DOHH2 (cell line): ENCODE measurements around the gene GRIPAP1.

Source experiments
- H3F3A ChIP-seq: fragments of 200-600 bp; sonication (generic), shearing (Covaris generic); 2 replicates; pipeline ENCODE4 v1.6.0; 2016; ENCODE audit warnings: antibody characterized with exemption, mild to moderate bottlenecking; ENCODE audit not compliant: control insufficient read depth, insufficient read depth
- H3K27ac ChIP-seq: fragments of 200-600 bp; sonication (generic); 2 replicates; pipeline ENCODE4 v1.5.1; 2014; ENCODE audit warnings: low read depth, mild to moderate bottlenecking, low read length, moderate library complexity
- H3K27me3 ChIP-seq: fragments of 200-600 bp; sonication (generic); 2 replicates; pipeline ENCODE4 v1.6.1; 2014; ENCODE audit warnings: mild to moderate bottlenecking, low read length, mixed read lengths; ENCODE audit not compliant: control insufficient read depth
- H3K36me3 ChIP-seq: fragments of 200-600 bp; sonication (generic); 2 replicates; pipeline ENCODE4 v1.6.1; 2014; ENCODE audit warnings: mild to moderate bottlenecking, low read length, moderate library complexity, mixed read lengths; ENCODE audit not compliant: control insufficient read depth
- H3K4me1 ChIP-seq: fragments of 200-600 bp; sonication (generic); 2 replicates; pipeline ENCODE4 v1.6.1; 2014; ENCODE audit warnings: mild to moderate bottlenecking, low read length, mixed read lengths; ENCODE audit not compliant: control insufficient read depth
- H3K4me2 ChIP-seq: fragments of 200-600 bp; sonication (generic); 2 replicates; pipeline ENCODE4 v1.6.0; 2014; ENCODE audit warnings: mild to moderate bottlenecking, low read length, moderate library complexity
- H3K4me3 ChIP-seq: fragments of 200-600 bp; sonication (generic); 2 replicates; pipeline ENCODE4 v1.5.1; 2014; ENCODE audit warnings: mild to moderate bottlenecking, low read length, mixed read lengths
- H3K79me2 ChIP-seq: fragments of 200-600 bp; sonication (generic); 2 replicates; pipeline ENCODE4 v1.6.1; 2014; ENCODE audit warnings: mild to moderate bottlenecking, low read length, mixed read lengths; ENCODE audit not compliant: control insufficient read depth
- H3K9me2 ChIP-seq: fragments of 200-600 bp; sonication (generic); replicated peaks from 2 replicates; pipeline ENCODE4 v1.6.1; 2014; ENCODE audit warnings: mild to moderate bottlenecking, low read length, mixed read lengths; ENCODE audit not compliant: control insufficient read depth
- H3K9me3 ChIP-seq: fragments of 200-600 bp; sonication (generic); 2 replicates; pipeline ENCODE4 v1.6.1; 2014; ENCODE audit warnings: antibody characterized with exemption, low read length, mixed read lengths; ENCODE audit not compliant: control insufficient read depth, insufficient read depth
- H4K20me1 ChIP-seq: fragments of 200-600 bp; sonication (generic); 2 replicates; pipeline ENCODE4 v1.6.0; 2014; ENCODE audit warnings: low read depth, mild to moderate bottlenecking, antibody characterized with exemption, low read length, moderate library complexity; ENCODE audit not compliant: control insufficient read depth, insufficient read depth
- CTCF ChIP-seq: fragments of 200-600 bp; sonication (generic); IDR thresholded peaks from one replicate; pipeline ENCODE4 v1.5.1; 2014; ENCODE audit warnings: antibody characterized with exemption, mild to moderate bottlenecking, low read depth, low read length; ENCODE audit not compliant: poor library complexity, severe bottlenecking
- EZH2phosphoT487 ChIP-seq: fragments of 200-600 bp; sonication (generic); IDR thresholded peaks from 2 replicates; pipeline ENCODE4 v1.6.1; 2017; ENCODE audit warnings: borderline replicate concordance, mild to moderate bottlenecking, antibody characterized with exemption, low read length, moderate library complexity, mixed read lengths

GRIPAP1 gene

GRCh38 chrX:48940404-48940955 lies 61.6 kb downstream of the GRIPAP1 start:
- Histone ChIP-seq H3F3A (peaks cover 12% of the 10 kb centered on the region), H4K20me1 (no peaks in the 10 kb centered on the region), H3K4me3 (peak overlapping the region; percentile 71), H3K4me2 (peak overlapping the region; percentile 93), H3K9me2 (no peaks in the 10 kb centered on the region), H3K4me1 (peaks cover 69% of the 10 kb centered on the region), H3K27ac (peak overlapping the region; percentile 98), H3K9me3 (no peaks in the 10 kb centered on the region), H3K36me3 (peaks cover 55% of the 10 kb centered on the region), H3K27me3 (no peaks in the 10 kb centered on the region), H3K79me2 (peaks cover 89% of the 10 kb centered on the region)
- TF ChIP-seq EZH2phosphoT487 (no peak), CTCF (no peak)

GRCh38 chrX:48939524-48940228 lies 62.4 kb downstream of the GRIPAP1 start:
- no peaks in the 10 kb centered on the region for H3K27me3 ChIP-seq
- H3K4me1 ChIP-seq, result peaks cover 76% of the 10 kb centered on the region
- no peaks in the 10 kb centered on the region for H4K20me1 ChIP-seq
- no peaks in the 10 kb centered on the region for H3K9me3 ChIP-seq
- TF ChIP-seq CTCF, result no peak
- TF ChIP-seq EZH2phosphoT487, result no peak
- peak overlapping the region; percentile 98 for H3K27ac ChIP-seq
- peaks cover 63% of the 10 kb centered on the region for H3K36me3 ChIP-seq
- no peaks in the 10 kb centered on the region for H3K9me2 ChIP-seq
- H3K79me2 ChIP-seq, result peaks cover 89% of the 10 kb centered on the region
- peak overlapping the region; percentile 93 for H3K4me2 ChIP-seq
- H3F3A ChIP-seq, result peaks cover 12% of the 10 kb centered on the region
- H3K4me3 ChIP-seq, result peak overlapping the region; percentile 71

- Histone ChIP-seq H3K27ac (peak overlapping the region; percentile 98), H3K4me2 (peak overlapping the region; percentile 93), H3K4me3 (peak overlapping the region; percentile 71), H3K36me3 (peaks cover 71% of the 10 kb centered on the region), H3K79me2 (peaks cover 82% of the 10 kb centered on the region), H4K20me1 (no peaks in the 10 kb centered on the region), H3K9me2 (no peaks in the 10 kb centered on the region), H3F3A (peaks cover 12% of the 10 kb centered on the region), H3K27me3 (no peaks in the 10 kb centered on the region), H3K4me1 (peaks cover 84% of the 10 kb centered on the region), H3K9me3 (no peaks in the 10 kb centered on the region)
- TF ChIP-seq CTCF, result no peak
- TF ChIP-seq EZH2phosphoT487, result no peak
These were observed 63.2 kb downstream of the GRIPAP1 start for GRCh38 chrX:48938721-48939425.
